H1 (cell line): ENCODE data around the gene DYNC2H1. TPM values are rescaled to one million over a fixed set of nuclear protein-coding genes. Genes with fewer than 3 reads are reported as not detected.

Experiments used
- CTCF ChIA-PET: fragments of 300-600 bp; sonication (Branson Sonifier 250); formaldehyde crosslinking; loops from one replicate; lab custom pipeline; 2021; ENCODE audit not compliant: partially characterized antibody; lab: Charles Lee
- POLR2A ChIA-PET: fragments of 300-600 bp; sonication (Branson Sonifier 250); formaldehyde crosslinking; loops from one replicate; lab custom pipeline; 2021; ENCODE audit warnings: inconsistent platforms; ENCODE audit not compliant: partially characterized antibody; lab: Charles Lee
- DNase-seq, 2 experiments: peaks; one replicate each; pipeline versions ENCODE4 v3.0.0 to v3.0.0-alpha.2; 2010 to 2022; ENCODE audit warnings: low spot score in 2 of 2, low read depth in 1 of 2, mixed read lengths in 1 of 2
- FAIRE-seq: peaks from 2 replicates; lab custom pipeline; 2011; peaks lifted over from hg19 to GRCh38; lab: Jason Lieb, UNC
- H2AFZ ChIP-seq: 2 replicates; pipeline ENCODE4 v1.8.1; 2012; ENCODE audit warnings: low read length, inconsistent platforms
- H2AK5ac ChIP-seq: 2 replicates; pipeline ENCODE4 v1.6.1; 2013; ENCODE audit warnings: low read depth, low read length
- H2BK120ac ChIP-seq: replicated peaks from 2 replicates; pipeline ENCODE3; 2013; ENCODE audit warnings: low read depth, low read length, inconsistent platforms
- H2BK12ac ChIP-seq: 2 replicates; pipeline ENCODE4 v1.6.1; 2013; ENCODE audit warnings: low read depth, low read length
- H2BK15ac ChIP-seq: 2 replicates; pipeline ENCODE4 v1.6.1; 2013; ENCODE audit warnings: low read length
- H2BK20ac ChIP-seq: 2 replicates; pipeline ENCODE4 v1.6.1; 2013; ENCODE audit warnings: low read length
- H2BK5ac ChIP-seq: 2 replicates; pipeline ENCODE4 v1.6.1; 2013; ENCODE audit warnings: low read depth, low read length
- H3K14ac ChIP-seq: 2 replicates; pipeline ENCODE4 v1.6.1; 2013; ENCODE audit warnings: inconsistent platforms; ENCODE audit not compliant: insufficient read length
- H3K18ac ChIP-seq: 2 replicates; pipeline ENCODE4 v1.6.1; 2013; ENCODE audit warnings: low read length; ENCODE audit errors: extremely low read depth
- H3K23ac ChIP-seq: 2 replicates; pipeline ENCODE4 v1.6.1; 2013; ENCODE audit warnings: inconsistent platforms; ENCODE audit not compliant: insufficient read length
- H3K23me2 ChIP-seq: 2 replicates; pipeline ENCODE4 v1.6.1; 2013; ENCODE audit warnings: low read depth, low read length
- H3K27ac ChIP-seq: 2 replicates; pipeline ENCODE4 v1.6.1; 2011; ENCODE audit warnings: low read depth, low read length, inconsistent platforms
- H3K27me3 ChIP-seq, 4 experiments: replicated peaks in 1 of 4; 1 replicate in 1 of 4; 2 replicates in 3 of 4; pipeline versions ENCODE4 v1.6.1 to v1.8.1; 2011 to 2013; ENCODE audit warnings: low read length in 3 of 4, mild to moderate bottlenecking in 3 of 4, inconsistent platforms in 2 of 4, mixed read lengths in 2 of 4, moderate library complexity in 1 of 4; ENCODE audit not compliant: control insufficient read depth in 3 of 4, insufficient read depth in 3 of 4; ENCODE audit errors: extremely low read depth in 1 of 4
- H3K36me3 ChIP-seq, 4 experiments: 2 replicates each; pipeline versions ENCODE4 v1.6.1 to v1.8.1; 2011 to 2013; ENCODE audit warnings: mild to moderate bottlenecking in 4 of 4, low read length in 3 of 4, moderate library complexity in 2 of 4, control low read depth in 1 of 4, inconsistent platforms in 1 of 4; ENCODE audit not compliant: insufficient read depth in 4 of 4, control insufficient read depth in 2 of 4
- H3K4ac ChIP-seq: replicated peaks from 2 replicates; pipeline ENCODE3; 2013; ENCODE audit warnings: low read length, low read depth, mixed read lengths, inconsistent platforms; ENCODE audit not compliant: insufficient read length
- H3K4me1 ChIP-seq, 4 experiments: replicated peaks in 1 of 4; 1 replicate in 1 of 4; 2 replicates in 3 of 4; pipeline versions ENCODE4 v1.6.1 to v1.8.1; 2011 to 2013; ENCODE audit warnings: low read length in 3 of 4, inconsistent platforms in 2 of 4, mixed read lengths in 1 of 4; ENCODE audit not compliant: insufficient read depth in 4 of 4, control insufficient read depth in 3 of 4
- H3K4me2 ChIP-seq, 2 experiments: 2 replicates each; pipeline versions ENCODE4 v1.6.1 to v1.8.1; 2011 to 2013; ENCODE audit warnings: low read depth in 2 of 2, low read length in 2 of 2, control low read depth in 1 of 2, inconsistent platforms in 1 of 2, mild to moderate bottlenecking in 1 of 2; ENCODE audit not compliant: insufficient read depth in 1 of 2
- H3K4me3 ChIP-seq, 4 experiments: fragments of 200-600, 300-600 bp in 1 of 4; sonication (generic), shearing (Covaris generic), sonication (Bioruptor Twin) in 1 of 4; 2 replicates each; pipeline versions ENCODE4 v1.5.1 to v1.8.1; 2011 to 2016; ENCODE audit warnings: low read length in 4 of 4, low read depth in 3 of 4, control low read depth in 2 of 4, inconsistent platforms in 2 of 4, mild to moderate bottlenecking in 2 of 4, mixed read lengths in 1 of 4, moderate library complexity in 1 of 4; ENCODE audit not compliant: insufficient read depth in 2 of 4; ENCODE audit errors: extremely low read depth in 1 of 4
- H3K56ac ChIP-seq: replicated peaks from 2 replicates; pipeline ENCODE3; 2013; ENCODE audit warnings: low read depth, mild to moderate bottlenecking, mixed read lengths, low read length, inconsistent platforms; ENCODE audit not compliant: insufficient read length
- H3K79me1 ChIP-seq: 2 replicates; pipeline ENCODE4 v1.6.1; 2013; ENCODE audit warnings: low read depth, low read length, control low read depth
- H3K79me2 ChIP-seq, 2 experiments: 2 replicates each; pipeline versions ENCODE4 v1.6.1 to v1.8.1; 2012 to 2013; ENCODE audit warnings: low read length in 2 of 2, mild to moderate bottlenecking in 2 of 2, inconsistent platforms in 1 of 2; ENCODE audit not compliant: insufficient read depth in 2 of 2, control insufficient read depth in 1 of 2
- H3K9ac ChIP-seq, 4 experiments: replicated peaks in 1 of 4; 1 replicate in 1 of 4; 2 replicates in 3 of 4; pipeline versions ENCODE4 v1.6.1 to v1.8.1; 2011 to 2013; ENCODE audit warnings: low read depth in 3 of 4, low read length in 3 of 4, control low read depth in 2 of 4, mild to moderate bottlenecking in 2 of 4, moderate library complexity in 2 of 4, inconsistent platforms in 1 of 4; ENCODE audit errors: extremely low read depth in 1 of 4
- H3K9me3 ChIP-seq, 2 experiments: 2 replicates each; pipeline versions ENCODE4 v1.6.1 to v1.8.1; 2012 to 2013; ENCODE audit warnings: mild to moderate bottlenecking in 2 of 2, moderate library complexity in 2 of 2, control low read depth in 1 of 2, inconsistent platforms in 1 of 2, low read depth in 1 of 2, low read length in 1 of 2, mixed read lengths in 1 of 2; ENCODE audit not compliant: insufficient read depth in 2 of 2
- H4K20me1 ChIP-seq, 2 experiments: replicated peaks in 1 of 2; 2 replicates each; pipeline versions ENCODE3 to v1.8.1; 2011 to 2013; ENCODE audit warnings: inconsistent platforms in 2 of 2, low read length in 2 of 2, mild to moderate bottlenecking in 1 of 2; ENCODE audit not compliant: insufficient read depth in 2 of 2, control insufficient read depth in 1 of 2
- H4K5ac ChIP-seq: 2 replicates; pipeline ENCODE4 v1.6.1; 2013; ENCODE audit warnings: low read length, low read depth, mixed read lengths, inconsistent platforms; ENCODE audit not compliant: insufficient read length
- H4K8ac ChIP-seq: 2 replicates; pipeline ENCODE4 v1.8.0; 2013; ENCODE audit warnings: mild to moderate bottlenecking, moderate library complexity, low read length, inconsistent platforms; ENCODE audit not compliant: insufficient read depth; ENCODE audit errors: extremely low read depth
- H4K91ac ChIP-seq: replicated peaks from 2 replicates; pipeline ENCODE3; 2013; ENCODE audit warnings: low read length, mixed read lengths, inconsistent platforms; ENCODE audit not compliant: insufficient read length
- ATF2 ChIP-seq: IDR thresholded peaks from 2 replicates; pipeline ENCODE4 v1.6.1; 2012; ENCODE audit warnings: low read length, inconsistent platforms
- CTBP2 ChIP-seq: IDR thresholded peaks from 2 replicates; pipeline ENCODE4 v1.7.0; 2011; ENCODE audit warnings: borderline replicate concordance, mild to moderate bottlenecking, moderate library complexity, mixed read lengths, low read length; ENCODE audit not compliant: insufficient read depth, insufficient read length
- HDAC6 ChIP-seq: IDR thresholded peaks from one replicate; pipeline ENCODE4 v1.7.1; 2012; ENCODE audit warnings: low read depth, mild to moderate bottlenecking, inconsistent platforms, low read length, moderate library complexity
- JUN ChIP-seq: IDR thresholded peaks from 2 replicates; pipeline ENCODE4 v1.6.1; 2011; ENCODE audit warnings: low read depth, mild to moderate bottlenecking, improper control_type of control experiment, low read length
- KDM1A ChIP-seq: fragments of 200-600, 300-600 bp; sonication (generic); IDR thresholded peaks from 2 replicates; pipeline ENCODE4 v1.7.1; 2016; ENCODE audit warnings: mild to moderate bottlenecking, low read length, borderline replicate concordance
- NANOG ChIP-seq: IDR thresholded peaks from 2 replicates; pipeline ENCODE4 v1.6.1; 2011; ENCODE audit warnings: low read length, low read depth, mild to moderate bottlenecking, inconsistent platforms; ENCODE audit not compliant: insufficient read depth, poor library complexity, severe bottlenecking
- POLR2A ChIP-seq, 2 experiments: IDR thresholded peaks; 1 replicate in 1 of 2; 2 replicates in 1 of 2; pipeline ENCODE4 v1.6.1; 2011; ENCODE audit warnings: low read depth in 2 of 2, low read length in 2 of 2, mild to moderate bottlenecking in 2 of 2; ENCODE audit errors: control extremely low read depth in 1 of 2
- RAD21 ChIP-seq, 2 experiments: IDR thresholded peaks in 1 of 2; conservative IDR thresholded peaks in 1 of 2; 2 replicates each; pipeline ENCODE4 v1.6.1; 2011; ENCODE audit warnings: low read depth in 2 of 2, low read length in 2 of 2, improper control_type of control experiment in 1 of 2, inconsistent platforms in 1 of 2, mild to moderate bottlenecking in 1 of 2, moderate library complexity in 1 of 2
- SIX5 ChIP-seq: IDR thresholded peaks from 2 replicates; pipeline ENCODE4 v1.6.1; 2011; ENCODE audit warnings: mild to moderate bottlenecking, low read depth, low read length
- SP2 ChIP-seq: IDR thresholded peaks from 2 replicates; pipeline ENCODE4 v1.6.1; 2012; ENCODE audit warnings: mild to moderate bottlenecking, low read length, inconsistent platforms
- polyA plus RNA-seq, 7 experiments: library from polyadenylated mRNA; depleted of rRNA in 3 of 7; stranded (reverse) in 5 of 7; unstranded in 2 of 7; fragments of >200 nt in 5 of 7; fragments of 200-250 nt in 2 of 7; gene quantifications; 1 replicate in 5 of 7; 2 replicates in 1 of 7; 4 replicates in 1 of 7; pipeline versions ENCODE4 v1.2.1 to v1.2.3, GENCODE V29; 2011 to 2013; ENCODE audit warnings: missing spikeins in 2 of 7, mixed read lengths in 2 of 7
- total RNA-seq: library from RNA; stranded (reverse); fragmentation: NEBNext Ultra II Directional; extraction: Animal tissue kit (Norgen Biotek cat#: 25700); gene quantifications from 2 replicates; pipeline ENCODE4 v1.2.1, GENCODE V29; 2021
- TF ChIP-seq, protein P1 (sequence below): IDR thresholded peaks from 2 replicates; pipeline ENCODE4 v1.6.1; 2011; ENCODE audit warnings: low read length, improper control_type of control experiment

Gene DYNC2H1
- total and polyA plus RNA-seq, 2 of the 8 experiments (the other 6 are each of a cell fraction or from before 2014, with no cell fraction given), result 6.2 to 12.0 TPM

DNA sequence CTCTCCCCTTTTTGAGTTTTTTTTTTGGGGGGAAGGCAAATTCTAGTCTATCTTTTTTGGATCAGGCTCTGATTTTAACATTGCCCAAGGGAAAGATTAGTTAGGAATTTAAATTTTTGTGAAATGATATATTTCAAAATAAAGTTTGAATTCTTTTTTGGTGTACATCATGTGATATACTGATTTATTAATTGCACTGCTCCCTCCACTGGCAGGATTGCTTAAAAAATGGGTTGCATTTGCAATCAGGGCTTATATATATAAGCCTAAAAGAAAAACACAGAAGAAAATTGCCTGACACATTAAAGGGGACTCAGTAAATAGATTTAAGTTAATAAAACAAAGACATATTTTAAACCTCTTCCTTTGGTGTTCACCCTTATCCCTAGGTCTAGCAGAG lies 1.2 kb downstream of the DYNC2H1 start:
- no peak overlapping the region for H2AK5ac ChIP-seq
- H4K5ac ChIP-seq, result no peak overlapping the region
- no peak overlapping the region for H2BK15ac ChIP-seq
- no peaks in the 10 kb centered on the region for H4K20me1 ChIP-seq
- H3K27ac ChIP-seq, result no peak overlapping the region
- H3K9ac ChIP-seq, result no peak overlapping the region
- ChIA-PET POLR2A (interaction anchor here (1.8 kb wide), 1 partner anchor 18 kb away, joined by 30 read pairs; the partner anchor contains the start of gene DCUN1D5), CTCF (interaction anchor here (0.7 to 1.7 kb wide), 2 partner anchors 13 to 841 kb away, joined by 3 to 6 read pairs; no protein-coding TSS in a partner anchor)
- H3K14ac ChIP-seq, result no peak overlapping the region
- H2BK5ac ChIP-seq, result no peak overlapping the region
- DNase-seq (no peak), FAIRE-seq (no peak)
- H2BK20ac ChIP-seq, result no peak overlapping the region
- H3K36me3 ChIP-seq, result peaks cover 0 to 5% (median 2%) of the 10 kb centered on the region in 4 experiments; a peak in 3 of 8 replicates
- H3K4me3 ChIP-seq, result peak overlapping the region; percentile 76 to 88 (median 84); a peak in 5 of 8 replicates
- H2BK120ac ChIP-seq, result no peak overlapping the region
- H4K91ac ChIP-seq, result no peak overlapping the region
- peaks cover 7% of the 10 kb centered on the region for H3K23me2 ChIP-seq
- no peaks in the 10 kb centered on the region for H3K79me1 ChIP-seq
- H3K4me2 ChIP-seq, result peak overlapping the region; percentile 92 to 93; a peak in 3 of 4 replicates
- no peak overlapping the region for H3K4ac ChIP-seq
- no peak overlapping the region for H2AFZ ChIP-seq
- H3K27me3 ChIP-seq, result no peaks in the 10 kb centered on the region
- H3K18ac ChIP-seq, result no peak overlapping the region
- H3K4me1 ChIP-seq, result no peaks in the 10 kb centered on the region
- no peaks in the 10 kb centered on the region for H3K9me3 ChIP-seq
- no peak overlapping the region for H4K8ac ChIP-seq
- H2BK12ac ChIP-seq, result no peak overlapping the region
- no peak overlapping the region for H3K56ac ChIP-seq
- H3K23ac ChIP-seq, result no peak overlapping the region
- H3K79me2 ChIP-seq, result no peaks in the 10 kb centered on the region; a peak in 1 of 4 replicates
- TF ChIP-seq CTBP2, result no peak
- no peak for TF ChIP-seq HDAC6
- no peak for TF ChIP-seq JUN
- TF ChIP-seq, protein P1, sequence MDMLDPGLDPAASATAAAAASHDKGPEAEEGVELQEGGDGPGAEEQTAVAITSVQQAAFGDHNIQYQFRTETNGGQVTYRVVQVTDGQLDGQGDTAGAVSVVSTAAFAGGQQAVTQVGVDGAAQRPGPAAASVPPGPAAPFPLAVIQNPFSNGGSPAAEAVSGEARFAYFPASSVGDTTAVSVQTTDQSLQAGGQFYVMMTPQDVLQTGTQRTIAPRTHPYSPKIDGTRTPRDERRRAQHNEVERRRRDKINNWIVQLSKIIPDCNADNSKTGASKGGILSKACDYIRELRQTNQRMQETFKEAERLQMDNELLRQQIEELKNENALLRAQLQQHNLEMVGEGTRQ, result no peak
- TF ChIP-seq NANOG, result no peak
- no peak for TF ChIP-seq KDM1A
- TF ChIP-seq POLR2A (IDR thresholded peaks at IDR 0.05; ENCODE audit: control extremely low read depth in 1 of 2, low read depth in 2 of 2, low read length in 2 of 2), result no peak
- no peak for TF ChIP-seq SIX5
- TF ChIP-seq ATF2, result no peak
- no peak for TF ChIP-seq SP2
- TF ChIP-seq RAD21 (IDR thresholded peaks at IDR 0.05 in 1 of 2, conservative IDR thresholded peaks at IDR 0.05 in 1 of 2; ENCODE audit: low read depth in 2 of 2, low read length in 2 of 2), result no peak
